ENCODE data around the gene SENP8.

DNA sequence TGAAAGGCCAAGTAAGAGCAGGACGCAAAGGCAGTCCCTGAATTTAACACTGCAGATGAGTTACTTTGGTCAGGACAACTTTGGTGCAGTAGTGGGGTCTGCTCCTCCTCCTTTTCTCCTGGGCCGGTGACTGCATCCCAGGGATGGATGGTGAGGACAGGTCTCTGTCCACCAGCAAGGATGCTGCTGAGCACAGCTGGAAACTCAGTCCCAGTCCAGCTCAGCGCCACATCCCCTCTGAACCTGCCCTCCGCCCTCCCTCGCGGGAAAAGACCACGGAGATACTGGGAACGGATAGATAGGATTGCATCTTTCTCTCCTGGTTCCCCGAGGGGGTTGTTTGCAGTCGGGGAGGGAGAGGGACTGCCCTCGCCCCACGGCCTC lies 65.6 kb downstream of the SENP8 start:
- TF ChIP-seq CTCF (IDR thresholded peaks at IDR 0.05) = no peak
- TF ChIP-seq POLR2AphosphoS5 (IDR thresholded peaks at IDR 0.05) = no peak
- no peak for TF ChIP-seq EP300 (IDR thresholded peaks at IDR 0.05)
- TF ChIP-seq POLR2A (IDR thresholded peaks at IDR 0.05) = no peak
